Measurements from ENCODE around the gene MEF2D.

The MEF2D gene

DNA sequence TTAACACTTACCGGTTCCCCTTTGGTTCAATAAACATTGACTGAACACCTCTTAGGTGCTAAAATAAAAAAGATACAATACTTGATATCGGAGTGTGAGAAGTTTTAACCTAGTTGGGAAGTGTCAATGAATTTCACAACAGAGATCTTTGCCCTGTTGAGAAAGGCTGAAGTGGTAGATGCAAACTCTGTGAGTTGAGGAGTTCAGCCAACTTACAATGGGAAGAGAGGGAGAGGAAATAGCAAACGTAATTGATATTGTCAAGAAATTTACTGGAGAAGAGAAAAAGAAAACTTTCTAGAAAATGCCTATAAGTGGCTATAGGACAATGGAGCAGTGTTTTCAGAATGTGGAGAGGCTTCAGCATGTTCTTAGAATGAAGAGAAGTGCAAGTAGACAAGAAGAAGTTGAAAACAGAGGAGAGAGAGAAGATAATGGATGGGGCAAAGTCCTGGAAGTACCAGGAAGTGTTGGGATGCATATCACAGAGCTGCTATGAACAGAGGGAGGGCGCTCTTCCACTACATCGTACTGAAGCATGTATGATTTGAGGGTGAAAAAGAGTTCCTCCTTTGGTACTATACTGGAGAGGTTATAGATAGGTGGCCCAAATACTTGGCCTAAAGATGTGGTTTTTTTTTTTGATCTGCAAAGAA lies 48.9 kb downstream of the MEF2D start:
- no peaks in the 10 kb centered on the region for H3K36me3 ChIP-seq (ENCODE audit: insufficient read depth, low read length)
- no peak overlapping the region for H3K9ac ChIP-seq (ENCODE audit: low read depth, low read length)
- peaks cover 12% of the 10 kb centered on the region; the same call in 1 of the 2 replicates for H3K4me1 ChIP-seq (ENCODE audit: insufficient read depth, low read length)
- H3K9me3 ChIP-seq (ENCODE audit: control insufficient read depth, insufficient read depth, low read length): no peaks in the 10 kb centered on the region

DNA sequence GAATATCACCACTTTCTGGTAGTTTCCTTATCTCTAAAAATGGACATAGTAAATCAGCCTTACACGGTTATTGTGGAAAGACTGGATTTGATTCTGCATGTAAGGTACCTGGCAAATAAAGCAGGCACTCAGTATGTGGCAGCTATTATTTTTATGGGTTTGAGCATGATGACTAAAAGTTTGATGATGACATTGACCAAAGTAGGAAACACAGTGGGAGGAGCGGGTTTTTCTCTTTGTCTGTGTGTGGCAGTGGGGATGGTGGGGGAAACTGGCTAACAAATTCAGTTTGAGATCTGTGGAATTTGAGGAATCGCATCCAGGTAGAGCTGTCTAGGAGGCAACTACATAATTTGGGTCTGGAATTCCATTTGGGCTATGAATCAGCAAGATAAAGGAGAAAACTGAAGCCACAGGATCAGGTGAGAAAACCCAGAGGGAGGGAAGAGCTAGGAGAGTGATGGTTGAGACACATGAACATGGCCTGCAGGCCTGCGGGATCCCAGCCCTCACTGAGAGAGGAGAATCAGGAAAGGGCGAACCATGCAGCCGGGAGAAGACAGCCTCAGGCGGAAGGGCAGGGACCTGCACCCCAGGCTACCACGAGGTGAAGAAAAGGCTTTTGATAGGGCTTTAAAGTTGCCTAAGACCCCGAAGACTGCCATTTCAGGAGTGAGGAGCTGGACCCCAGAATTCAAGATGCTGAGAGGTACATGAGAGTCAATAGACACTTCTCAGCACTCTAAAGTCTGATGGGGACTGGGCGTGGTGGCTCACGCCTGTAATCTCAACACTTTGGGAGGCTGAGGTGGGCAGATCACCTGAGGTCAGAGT lies 52.2 kb downstream of the MEF2D start:
- Histone ChIP-seq H3K9me3 (ENCODE audit: control insufficient read depth, insufficient read depth, low read length) (no peaks in the 10 kb centered on the region), H3K36me3 (ENCODE audit: insufficient read depth, low read length) (no peaks in the 10 kb centered on the region), H3K4me1 (ENCODE audit: insufficient read depth, low read length) (peaks cover 12% of the 10 kb centered on the region; the same call in 1 of the 2 replicates), H3K9ac (ENCODE audit: low read depth, low read length) (no peak overlapping the region)

DNA sequence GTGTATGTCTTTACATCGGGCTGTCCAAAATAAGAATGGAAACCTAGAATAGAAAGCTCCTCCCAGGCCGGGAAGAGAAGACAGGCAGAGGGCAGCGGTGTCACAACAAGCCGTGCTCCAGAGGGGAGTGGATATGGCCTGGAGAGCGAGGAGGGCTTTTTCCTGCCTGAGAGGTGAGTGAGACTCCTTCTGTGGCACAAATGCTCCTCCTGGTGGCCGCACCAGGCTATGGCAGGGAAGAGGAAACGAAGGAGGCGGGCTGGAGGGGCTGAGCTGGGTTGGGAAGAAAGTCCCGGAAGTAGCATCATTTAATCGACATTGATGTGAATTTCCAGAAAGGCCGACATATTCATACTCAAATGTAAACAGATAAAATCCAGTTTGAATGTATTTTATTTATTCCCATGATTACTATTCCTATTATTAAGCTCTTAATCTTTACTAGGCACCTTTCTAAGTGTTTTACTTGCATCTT lies 54.7 kb downstream of the MEF2D start:
- Histone ChIP-seq H3K4me1 (ENCODE audit: insufficient read depth, low read length) (peaks cover 8% of the 10 kb centered on the region; the same call in 1 of the 2 replicates), H3K9me3 (ENCODE audit: control insufficient read depth, insufficient read depth, low read length) (no peaks in the 10 kb centered on the region), H3K9ac (ENCODE audit: low read depth, low read length) (no peak overlapping the region), H3K36me3 (ENCODE audit: insufficient read depth, low read length) (no peaks in the 10 kb centered on the region)

DNA sequence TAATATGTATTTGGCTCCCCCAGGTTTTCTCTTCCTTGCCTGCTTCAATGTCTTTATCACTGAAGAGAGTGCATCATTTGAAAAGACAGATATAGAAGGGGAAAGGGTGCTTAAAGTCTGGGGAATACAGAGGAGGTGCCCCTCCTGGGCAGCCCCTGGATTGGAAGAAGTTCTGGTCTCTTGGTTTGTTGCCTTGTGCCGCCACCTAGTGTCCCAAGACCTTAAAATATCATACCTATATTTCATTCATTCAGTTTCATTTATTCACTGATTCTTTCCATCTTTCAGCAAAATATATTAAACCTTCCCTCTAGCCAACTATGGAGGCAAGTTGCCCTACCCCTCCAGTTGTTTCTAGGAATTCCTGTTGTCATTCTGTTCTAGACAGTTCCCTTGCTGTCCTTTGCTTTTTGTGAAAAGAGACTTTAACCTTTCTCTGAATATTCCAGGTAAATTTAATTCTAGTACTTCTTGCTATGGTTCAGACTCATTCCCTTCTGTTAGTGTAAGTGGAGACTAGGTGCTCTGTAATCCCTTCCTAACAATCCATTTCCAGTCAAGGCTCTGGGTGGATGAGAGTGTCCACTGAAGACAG lies 56.1 kb downstream of the MEF2D start:
- H3K9me3 ChIP-seq (ENCODE audit: control insufficient read depth, insufficient read depth, low read length): no peaks in the 10 kb centered on the region
- no peak overlapping the region for H3K9ac ChIP-seq (ENCODE audit: low read depth, low read length)
- H3K4me1 ChIP-seq (ENCODE audit: insufficient read depth, low read length): peaks cover 9% of the 10 kb centered on the region; the same call in 1 of the 2 replicates
- no peaks in the 10 kb centered on the region for H3K36me3 ChIP-seq (ENCODE audit: insufficient read depth, low read length)

DNA sequence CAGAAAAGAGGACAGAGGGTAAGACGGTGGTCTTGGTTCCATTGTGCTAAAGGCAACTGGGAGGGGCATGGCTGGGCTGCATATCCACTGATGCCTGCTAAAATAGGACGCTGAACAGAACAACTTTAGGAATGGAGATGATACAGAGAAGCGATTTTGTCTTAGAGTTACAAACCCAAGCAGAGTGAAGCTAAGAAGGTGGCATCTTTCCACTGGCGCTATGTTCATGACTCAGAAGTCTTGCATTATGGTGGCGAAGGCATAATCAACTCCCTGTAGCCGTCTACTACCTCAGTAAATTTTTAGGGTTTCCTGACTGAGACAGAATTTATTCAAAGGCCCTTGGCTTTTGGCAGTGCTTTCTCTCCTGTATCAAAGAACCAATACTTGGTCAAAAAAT lies 57.3 kb downstream of the MEF2D start:
- Histone ChIP-seq H3K9me3 (ENCODE audit: control insufficient read depth, insufficient read depth, low read length) (no peaks in the 10 kb centered on the region), H3K9ac (ENCODE audit: low read depth, low read length) (no peak overlapping the region), H3K4me1 (ENCODE audit: insufficient read depth, low read length) (peaks cover 15% of the 10 kb centered on the region; the same call in 1 of the 2 replicates), H3K36me3 (ENCODE audit: insufficient read depth, low read length) (no peaks in the 10 kb centered on the region)

DNA sequence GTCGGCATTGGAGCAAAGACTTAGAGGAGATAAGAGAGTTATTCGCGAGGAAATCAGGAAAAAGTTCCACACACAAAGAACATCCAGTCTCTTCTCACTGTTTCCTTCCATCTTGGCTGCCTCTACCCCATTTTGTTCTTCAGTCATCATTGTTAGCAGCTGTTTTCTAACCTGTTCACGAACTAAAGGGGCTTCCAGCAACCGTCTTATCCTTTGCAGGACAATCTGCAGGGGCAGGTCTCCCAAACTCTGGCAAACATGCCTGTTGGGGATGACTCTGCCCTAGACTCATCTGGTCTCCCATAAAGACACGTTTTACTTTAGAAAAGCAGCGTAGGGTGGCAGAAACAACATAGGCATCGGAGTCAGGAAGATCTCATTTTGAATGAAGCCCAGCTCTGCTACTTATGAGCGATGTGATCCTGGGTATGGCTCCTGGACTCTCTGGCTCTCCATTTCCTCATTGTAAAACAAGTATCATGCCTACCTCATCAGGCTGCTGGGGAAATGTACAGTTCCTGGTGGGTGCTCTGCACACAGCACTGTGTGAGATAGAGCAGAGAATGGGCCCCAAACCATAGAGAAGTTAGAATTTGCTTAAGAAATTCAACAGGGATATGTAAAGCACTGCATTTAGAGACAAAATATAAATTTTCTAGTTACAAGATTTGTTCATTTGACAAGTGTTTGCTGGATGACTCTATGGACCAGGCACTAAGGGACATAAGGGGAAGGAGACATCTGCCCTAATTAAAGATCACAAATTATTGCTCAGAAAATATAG lies 59.7 kb downstream of the MEF2D start:
- H3K36me3 ChIP-seq (ENCODE audit: insufficient read depth, low read length): no peaks in the 10 kb centered on the region
- H3K4me1 ChIP-seq (ENCODE audit: insufficient read depth, low read length): peaks cover 11% of the 10 kb centered on the region; the same call in 1 of the 2 replicates
- no peak overlapping the region for H3K9ac ChIP-seq (ENCODE audit: low read depth, low read length)
- no peaks in the 10 kb centered on the region for H3K9me3 ChIP-seq (ENCODE audit: control insufficient read depth, insufficient read depth, low read length)

DNA sequence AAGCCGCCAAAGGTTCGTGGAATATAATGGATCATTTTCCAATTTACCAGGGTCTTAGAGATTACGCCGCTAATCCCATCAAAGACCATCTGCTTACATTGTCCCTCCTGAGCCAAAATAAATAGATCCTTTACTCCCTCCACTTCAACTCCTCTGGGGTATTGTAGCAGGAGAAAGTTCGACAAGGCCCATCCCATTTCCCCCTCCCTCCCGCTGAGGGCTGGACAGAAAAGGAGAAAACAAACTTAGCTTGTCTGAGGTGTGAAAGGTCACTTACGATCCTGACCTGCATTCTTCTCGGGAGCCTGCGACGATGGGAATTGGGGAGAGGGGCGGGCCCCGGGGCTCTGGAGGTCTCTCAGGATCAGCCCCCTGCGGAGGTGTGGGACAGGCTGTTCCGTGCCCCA lies 60.8 kb downstream of the MEF2D start:
- no peaks in the 10 kb centered on the region for H3K36me3 ChIP-seq (ENCODE audit: insufficient read depth, low read length)
- H3K9me3 ChIP-seq (ENCODE audit: control insufficient read depth, insufficient read depth, low read length): no peaks in the 10 kb centered on the region
- peak overlapping the region; percentile 17; the same call in 1 of the 2 replicates for H3K9ac ChIP-seq (ENCODE audit: low read depth, low read length)
- H3K4me1 ChIP-seq (ENCODE audit: insufficient read depth, low read length): peaks cover 11% of the 10 kb centered on the region; the same call in 1 of the 2 replicates

DNA sequence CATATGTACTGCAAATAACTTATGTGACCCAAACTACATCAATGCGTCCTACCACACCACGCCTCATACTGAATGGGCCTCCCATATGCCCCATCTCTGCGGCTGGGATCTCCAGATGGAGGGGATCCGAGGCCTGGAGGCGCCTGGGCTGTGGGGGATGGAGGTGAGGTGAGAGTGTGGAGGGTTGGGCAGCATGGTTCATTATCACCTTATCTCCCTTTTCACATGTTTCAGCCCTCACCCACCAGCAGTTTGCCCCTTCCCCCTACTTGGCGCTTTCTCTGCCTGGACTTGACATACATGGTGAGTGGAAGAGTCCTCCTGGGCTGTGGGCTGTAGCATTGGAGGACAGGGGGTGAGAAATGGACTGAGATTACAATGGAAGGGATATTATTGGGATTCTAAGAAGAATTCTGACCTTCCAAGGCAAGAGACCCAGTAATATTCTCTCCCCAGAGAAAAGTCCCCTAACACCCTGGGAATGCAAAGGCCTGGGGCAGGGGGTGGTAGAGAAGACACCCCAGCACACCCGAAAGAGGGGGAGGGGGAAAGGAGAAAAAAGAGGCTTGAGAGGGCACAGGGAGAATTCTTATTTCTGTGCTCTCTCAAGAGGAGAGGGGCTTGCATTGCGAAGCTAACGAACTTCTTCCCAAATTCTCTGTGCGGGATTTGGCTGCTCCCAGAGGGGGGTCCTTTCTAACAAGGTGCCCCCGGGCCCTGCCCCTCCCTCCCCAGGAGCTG lies 61.4 kb downstream of the MEF2D start:
- H3K4me1 ChIP-seq (ENCODE audit: insufficient read depth, low read length): peaks cover 11% of the 10 kb centered on the region; the same call in 1 of the 2 replicates
- H3K36me3 ChIP-seq (ENCODE audit: insufficient read depth, low read length): no peaks in the 10 kb centered on the region
- H3K9ac ChIP-seq (ENCODE audit: low read depth, low read length): peak overlapping the region; percentile 17; the same call in 1 of the 2 replicates
- H3K9me3 ChIP-seq (ENCODE audit: control insufficient read depth, insufficient read depth, low read length): peaks cover 3% of the 10 kb centered on the region; the same call in 1 of the 2 replicates

DNA sequence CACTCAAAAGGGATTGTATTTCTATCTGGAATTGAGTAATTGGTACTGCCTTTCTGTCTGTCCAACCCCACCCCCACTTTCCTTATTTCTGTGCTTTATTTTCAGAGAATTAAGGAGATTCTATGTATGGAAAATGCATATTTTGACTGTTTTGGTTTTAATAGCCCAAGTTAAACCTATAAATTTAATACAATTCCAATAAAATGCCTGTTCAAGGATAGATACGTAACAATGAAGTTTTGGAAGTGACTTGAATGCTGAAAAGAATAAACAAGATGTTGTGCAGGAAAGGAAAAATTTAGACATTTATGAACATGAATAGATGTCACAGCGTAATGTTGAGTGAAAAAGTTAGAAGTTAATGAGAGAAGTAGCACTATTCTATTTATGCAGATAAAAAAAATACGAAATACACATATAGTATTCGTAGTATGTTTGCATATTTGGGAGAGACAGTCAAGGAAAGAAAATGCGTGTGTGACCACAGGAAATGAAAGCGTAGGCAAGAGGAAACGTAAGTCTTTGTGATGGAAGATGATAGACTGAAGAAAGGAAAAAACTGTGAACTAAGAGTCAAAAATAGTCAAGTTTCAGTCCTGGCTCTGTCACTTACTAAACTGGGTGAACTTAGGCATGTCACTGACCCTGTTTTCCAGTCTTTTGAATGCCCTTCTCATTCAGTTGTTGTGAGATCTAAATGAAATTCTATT lies 62.1 kb downstream of the MEF2D start:
- no peak overlapping the region for H3K9ac ChIP-seq (ENCODE audit: low read depth, low read length)
- H3K36me3 ChIP-seq (ENCODE audit: insufficient read depth, low read length): no peaks in the 10 kb centered on the region
- peaks cover 3% of the 10 kb centered on the region; the same call in 1 of the 2 replicates for H3K9me3 ChIP-seq (ENCODE audit: control insufficient read depth, insufficient read depth, low read length)
- H3K4me1 ChIP-seq (ENCODE audit: insufficient read depth, low read length): peaks cover 11% of the 10 kb centered on the region; the same call in 1 of the 2 replicates

DNA sequence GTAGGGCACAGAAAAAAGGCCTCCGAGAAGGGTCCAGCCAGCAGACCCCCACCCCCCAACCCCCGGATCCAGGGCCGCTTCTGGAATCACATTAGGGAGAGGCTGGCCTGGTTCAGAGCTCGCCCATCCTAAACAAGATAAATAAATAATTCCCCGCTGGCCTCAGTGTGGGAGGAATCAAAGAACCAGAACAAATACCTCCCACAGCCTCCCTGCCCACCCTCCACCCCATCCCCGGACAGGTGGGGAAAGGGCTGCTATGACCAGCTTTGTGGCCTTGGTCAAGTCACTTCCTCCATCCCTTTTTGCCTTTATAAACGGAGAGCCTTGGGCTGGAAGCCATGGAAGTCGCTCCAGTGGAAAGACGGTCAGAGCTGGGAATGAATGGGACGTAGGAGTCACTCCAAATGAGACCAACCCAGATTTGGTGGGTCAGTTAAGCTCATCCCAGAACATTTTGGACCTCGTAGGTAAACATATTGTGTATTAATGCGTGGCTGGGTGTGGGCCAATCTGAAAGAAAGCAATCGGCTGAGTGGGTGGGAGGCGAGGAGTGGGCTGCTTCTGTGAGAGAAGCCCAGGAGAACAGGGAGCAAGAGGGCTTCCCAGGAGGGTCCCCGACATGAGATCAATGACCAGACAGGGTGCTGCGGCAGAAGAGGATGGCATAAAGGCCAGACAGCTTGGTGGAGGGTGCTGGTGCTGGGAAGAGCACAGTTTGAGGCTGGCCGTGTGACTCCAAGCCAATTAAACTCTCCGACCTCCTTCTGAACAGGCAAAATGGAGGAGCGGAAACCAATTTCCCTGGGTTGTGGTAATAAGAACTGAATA lies 63.3 kb downstream of the MEF2D start:
- H3K36me3 ChIP-seq (ENCODE audit: insufficient read depth, low read length): no peaks in the 10 kb centered on the region
- H3K9me3 ChIP-seq (ENCODE audit: control insufficient read depth, insufficient read depth, low read length): peaks cover 3% of the 10 kb centered on the region; the same call in 1 of the 2 replicates
- peaks cover 22% of the 10 kb centered on the region; the same call in 1 of the 2 replicates for H3K4me1 ChIP-seq (ENCODE audit: insufficient read depth, low read length)
- H3K9ac ChIP-seq (ENCODE audit: low read depth, low read length): no peak overlapping the region

DNA sequence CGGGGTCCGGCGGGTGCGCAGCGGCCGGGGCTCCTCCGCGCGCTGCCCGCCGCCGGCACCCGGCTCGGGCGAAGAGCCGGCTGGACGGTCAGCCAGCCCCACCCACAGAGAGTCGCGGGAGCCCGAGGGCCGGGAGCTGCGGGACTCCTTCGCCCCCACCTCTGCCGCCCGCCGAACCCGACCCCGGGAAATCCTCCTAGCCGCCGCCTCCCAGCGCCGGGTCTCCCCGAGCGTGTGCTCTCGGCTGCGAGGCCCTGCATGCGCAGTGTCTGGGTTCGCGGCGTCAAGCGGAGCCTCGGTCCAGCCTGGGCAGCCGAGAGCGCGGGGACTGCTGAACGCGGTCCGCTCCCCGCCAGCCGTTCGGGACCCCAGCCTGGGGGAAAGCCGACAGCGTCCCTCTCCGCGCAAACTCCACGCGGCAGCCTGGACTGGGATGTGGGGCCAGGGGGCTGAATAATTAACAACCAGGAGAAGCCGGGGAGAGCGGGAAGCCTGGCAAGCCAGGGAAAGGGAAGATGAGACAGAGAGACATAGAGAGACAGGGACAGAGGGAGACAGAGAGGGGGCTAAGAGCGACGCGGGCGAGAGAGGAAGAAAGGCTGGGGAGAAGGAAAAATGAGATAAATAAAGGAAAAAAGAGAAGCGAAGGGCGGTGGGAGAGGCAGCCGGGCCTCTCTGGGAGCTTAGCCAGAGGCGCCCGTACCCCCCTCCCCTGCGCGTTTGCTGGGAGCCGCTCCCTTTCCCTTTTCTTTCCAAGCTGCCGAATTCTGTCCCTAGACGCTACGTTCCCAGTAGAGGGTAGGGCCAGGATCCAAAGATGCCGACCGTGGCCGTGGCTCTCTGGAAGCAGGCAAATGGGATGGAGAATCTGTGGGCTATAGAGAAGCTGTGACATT lies 64.2 kb downstream of the MEF2D start:
- H3K36me3 ChIP-seq (ENCODE audit: insufficient read depth, low read length): no peaks in the 10 kb centered on the region
- peaks cover 28% of the 10 kb centered on the region for H3K4me1 ChIP-seq (ENCODE audit: insufficient read depth, low read length)
- no peak overlapping the region; the same call in 1 of the 2 replicates for H3K9ac ChIP-seq (ENCODE audit: low read depth, low read length)
- peaks cover 3% of the 10 kb centered on the region; the same call in 1 of the 2 replicates for H3K9me3 ChIP-seq (ENCODE audit: control insufficient read depth, insufficient read depth, low read length)

All from ES-I3 (cell line).